ENCODE results near the gene CLIC1.
"Not testable (repeated sequence)": the region's sequence is repeated elsewhere in the genome, so short reads cannot be mapped to it uniquely, and the experiment has no call there.

The CLIC1 gene

GRCh38 chr6:31721351-31722020, 14.8 kb downstream of the CLIC1 start, which contains the start of gene LY6G6C:
Gene LY6G6C, minus strand, starts transcription at chr6:31721746. Its CDS starts 67 bp downstream, at chr6:31721679.
- no peak for DNase-seq

- DNase-seq: no peak
Observed at GRCh38 chr6:31720196-31720770, 16.0 kb downstream of the CLIC1 start.

GRCh38 chr6:31719001-31719400, 17.3 kb downstream of the CLIC1 start:
- no peak for DNase-seq

- DNase-seq: no peak
Observed at GRCh38 chr6:31718265-31718664, 18.1 kb downstream of the CLIC1 start.

- no peak for DNase-seq
Observed at GRCh38 chr6:31717499-31718222, 18.7 kb downstream of the CLIC1 start.

GRCh38 chr6:31715022-31715958, 21.0 kb downstream of the CLIC1 start, which contains the start of gene LY6G6D:
Gene LY6G6D, plus strand, starts transcription at chr6:31715348. Its CDS starts 8 bp downstream, at chr6:31715356.
- DNase-seq: no peak

- DNase-seq: no peak
Observed at GRCh38 chr6:31713991-31714684, 22.2 kb downstream of the CLIC1 start.

- DNase-seq: no peak
Observed at GRCh38 chr6:31713465-31713864, 22.9 kb downstream of the CLIC1 start.

- DNase-seq: no peak
Observed at GRCh38 chr6:31712296-31712695, 24.0 kb downstream of the CLIC1 start.

GRCh38 chr6:31711233-31711632, 25.1 kb downstream of the CLIC1 start:
- DNase-seq: no peak

GRCh38 chr6:31710523-31711219, 25.7 kb downstream of the CLIC1 start:
- no peak for DNase-seq

GRCh38 chr6:31709157-31709556, 27.2 kb downstream of the CLIC1 start:
- not testable (repeated sequence) for DNase-seq

- DNase-seq: no peak
Observed at GRCh38 chr6:31708224-31708623, 28.1 kb downstream of the CLIC1 start.

- no peak for DNase-seq
Observed at GRCh38 chr6:31707701-31708100, 28.6 kb downstream of the CLIC1 start.

- no peak for DNase-seq
Observed at GRCh38 chr6:31706599-31706998, 29.7 kb downstream of the CLIC1 start, which contains the start of gene LY6G6F. Gene LY6G6F, plus strand, starts transcription at chr6:31706866. Its CDS starts 41 bp downstream, at chr6:31706907.

- DNase-seq: no peak
Observed at GRCh38 chr6:31705931-31706330, 30.4 kb downstream of the CLIC1 start.

GRCh38 chr6:31702819-31703716, 33.3 kb downstream of the CLIC1 start, which contains the start of gene ABHD16A:
Gene ABHD16A, minus strand, starts transcription at chr6:31703324. Its CDS starts 43 bp downstream, at chr6:31703281.
- DNase-seq: peak; percentile 94

GRCh38 chr6:31702405-31702818, 33.9 kb downstream of the CLIC1 start:
- no peak for DNase-seq

- DNase-seq: peak; percentile 40
Observed at GRCh38 chr6:31701666-31702404, 34.5 kb downstream of the CLIC1 start.
